Stomach (tissue), 9 donors: ENCODE data around the gene ZNF14. TPM values are rescaled to one million over a fixed set of nuclear protein-coding genes. Genes with fewer than 3 reads are reported as not detected.

ENCODE experiments used
- DNase-seq, 2 donors: peaks; one replicate each; pipeline versions ENCODE4 v3.0.0 to v3.0.0-alpha.2; 2013 to 2019
- H3K27ac ChIP-seq, 5 donors: fragments of 200-600 bp in 4 of 5; sonication (generic) in 4 of 5; one replicate each; pipeline ENCODE4 v1.5.1; 2013 to 2019; ENCODE audit warnings: mild to moderate bottlenecking in 1 of 5, moderate library complexity in 1 of 5
- H3K27me3 ChIP-seq, 3 donors: fragments of 200-600 bp; sonication (generic); one replicate each; pipeline ENCODE4 v1.5.1; 2017 to 2019; ENCODE audit warnings: mixed run types in 1 of 3
- H3K36me3 ChIP-seq, 4 donors: fragments of 200-600 bp; sonication (generic); 1 replicate in 3 of 4; 2 replicates in 1 of 4; pipeline ENCODE4 v1.5.1; 2016 to 2019
- H3K4me1 ChIP-seq, 4 donors: fragments of 200-600 bp; sonication (generic); one replicate each; pipeline ENCODE4 v1.5.1; 2016 to 2019
- H3K4me3 ChIP-seq, 4 donors: fragments of 200-600 bp; sonication (generic) in 3 of 4; one replicate each; pipeline ENCODE4 v1.5.1; 2016 to 2019; ENCODE audit warnings: mild to moderate bottlenecking in 1 of 4
- H3K9me3 ChIP-seq, 4 donors: fragments of 200-600 bp; sonication (generic); one replicate each; pipeline ENCODE4 v1.5.1; 2016 to 2019
- EP300 ChIP-seq: sonication (generic); formaldehyde crosslinking; IDR thresholded peaks from one replicate; pipeline ENCODE4 v1.6.1; 2017; ENCODE audit warnings: antibody characterized with exemption
- POLR2A ChIP-seq, 4 donors: fragments of 450-650 bp; IDR thresholded peaks; one replicate each; pipeline ENCODE4 v1.6.1; 2016; ENCODE audit warnings: antibody characterized with exemption in 4 of 4, control low read depth in 2 of 4, mild to moderate bottlenecking in 1 of 4, moderate library complexity in 1 of 4
- POLR2AphosphoS5 ChIP-seq, 3 donors: sonication (generic); formaldehyde crosslinking; IDR thresholded peaks; one replicate each; pipeline ENCODE4 v1.6.1; 2016; ENCODE audit warnings: antibody characterized with exemption in 3 of 3
- WGBS, 5 donors: extraction: QIAGEN DNeasy Blood & Tissue Kit in 3 of 5; methylation state at CpG; one replicate each; pipeline versions ENCODE4 v1.1.5 to v1.1.7; 2013 to 2018; 5-methylcytosine and 5-hydroxymethylcytosine counted together
- intact Hi-C: fragments of 100-400 bp; cut with DNase I; formaldehyde crosslinking; loops from one replicate; pipeline ENCODE4 v1.15.1; 2023; ENCODE audit warnings: low total_unique reads
- polyA plus RNA-seq, 3 donors: library from polyadenylated mRNA; stranded (reverse); fragments of 200-250 nt; gene quantifications; one replicate each; pipeline ENCODE4 v1.2.3, GENCODE V29; 2013
- total RNA-seq, 5 donors: library from RNA; depleted of rRNA; stranded (reverse); fragments of >200 nt; gene quantifications; one replicate each; pipeline versions ENCODE4 v1.1.0 to v1.2.3, GENCODE V29; 2014 to 2016
- TF ChIP-seq, protein P1 (sequence below), 7 experiments: fragments of 450-650 bp in 4 of 7; fragments of 200-600 bp in 3 of 7; sonication (generic) in 3 of 7; IDR thresholded peaks; one replicate each; pipeline ENCODE4 v1.5.1; 2016 to 2019; ENCODE audit warnings: antibody characterized with exemption in 7 of 7, control low read depth in 2 of 7, mild to moderate bottlenecking in 1 of 7
- donor health status: healthy with polysubstance abuse.
- donor health status: Bipolar disorder and iron deficiency.
- donor health status: healthy.

ZNF14 gene
- total and polyA plus RNA-seq, 8 donors: 0.29 to 13.2 (median 4.3) TPM

DNA sequence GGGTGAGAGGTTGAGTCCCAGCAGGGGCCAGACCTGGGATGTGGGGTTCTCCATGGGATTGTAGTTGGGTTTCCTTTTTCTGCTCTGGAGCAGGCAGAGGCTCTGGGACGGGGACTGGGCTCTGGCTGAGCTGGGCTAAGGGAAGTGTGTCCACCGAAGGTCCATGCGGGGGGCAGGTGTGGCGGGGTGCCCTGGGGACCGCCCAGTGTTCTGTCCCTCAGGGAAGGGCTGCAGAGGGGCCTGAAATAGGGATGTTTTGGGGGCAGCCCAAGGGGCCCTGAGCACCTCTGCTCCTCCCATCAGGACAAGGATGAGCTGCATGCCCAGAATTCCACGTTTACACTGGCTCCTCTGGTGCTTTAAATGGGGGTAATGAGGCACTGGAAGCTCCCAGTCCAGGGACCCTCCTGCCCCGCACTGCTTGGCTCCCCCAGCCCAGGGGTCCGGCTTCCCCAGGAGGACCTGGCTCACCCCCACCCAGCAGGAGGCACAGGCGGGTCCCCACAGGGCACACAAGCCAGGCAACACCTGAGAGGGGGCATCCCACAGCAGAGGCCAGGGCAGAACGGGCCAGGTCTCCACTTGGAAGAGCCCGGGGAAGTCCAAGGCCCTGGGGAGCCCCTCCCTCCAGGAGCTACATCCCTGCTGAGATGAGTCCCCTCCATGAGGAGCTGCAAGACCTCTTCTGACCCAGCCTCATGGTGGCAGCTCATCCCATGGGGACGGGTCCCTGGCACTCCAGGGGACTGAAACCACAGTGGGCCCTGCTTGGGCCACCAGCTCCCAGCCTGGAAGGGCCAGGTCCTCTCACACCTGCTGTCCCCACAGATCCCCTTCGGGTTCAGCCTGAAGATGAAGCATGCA, 14.7 kb upstream of the ZNF14 start:
- Histone ChIP-seq H3K27ac (no peak overlapping the region), H3K4me3 (no peak overlapping the region), H3K36me3 (no peaks in the 10 kb centered on the region), H3K27me3 (peaks cover 0 to 12% (median 0%) of the 10 kb centered on the region in 3 donors), H3K4me1 (no peaks in the 10 kb centered on the region), H3K9me3 (peaks cover 0 to 22% (median 0%) of the 10 kb centered on the region in 4 donors)
- TF ChIP-seq POLR2AphosphoS5 (IDR thresholded peaks at IDR 0.05) (no peak), POLR2A (IDR thresholded peaks at IDR 0.05) (no peak), EP300 (no peak)
- TF ChIP-seq, protein P1, sequence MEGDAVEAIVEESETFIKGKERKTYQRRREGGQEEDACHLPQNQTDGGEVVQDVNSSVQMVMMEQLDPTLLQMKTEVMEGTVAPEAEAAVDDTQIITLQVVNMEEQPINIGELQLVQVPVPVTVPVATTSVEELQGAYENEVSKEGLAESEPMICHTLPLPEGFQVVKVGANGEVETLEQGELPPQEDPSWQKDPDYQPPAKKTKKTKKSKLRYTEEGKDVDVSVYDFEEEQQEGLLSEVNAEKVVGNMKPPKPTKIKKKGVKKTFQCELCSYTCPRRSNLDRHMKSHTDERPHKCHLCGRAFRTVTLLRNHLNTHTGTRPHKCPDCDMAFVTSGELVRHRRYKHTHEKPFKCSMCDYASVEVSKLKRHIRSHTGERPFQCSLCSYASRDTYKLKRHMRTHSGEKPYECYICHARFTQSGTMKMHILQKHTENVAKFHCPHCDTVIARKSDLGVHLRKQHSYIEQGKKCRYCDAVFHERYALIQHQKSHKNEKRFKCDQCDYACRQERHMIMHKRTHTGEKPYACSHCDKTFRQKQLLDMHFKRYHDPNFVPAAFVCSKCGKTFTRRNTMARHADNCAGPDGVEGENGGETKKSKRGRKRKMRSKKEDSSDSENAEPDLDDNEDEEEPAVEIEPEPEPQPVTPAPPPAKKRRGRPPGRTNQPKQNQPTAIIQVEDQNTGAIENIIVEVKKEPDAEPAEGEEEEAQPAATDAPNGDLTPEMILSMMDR (IDR thresholded peaks at IDR 0.05): no peak
- intact Hi-C loops: no loop called here
- WGBS, 5 donors: 81 to 91% (median 86%) methylated on average over 5 to 13 of the region's 13 CpGs
- peak in 1 of 2 donors; percentile 20 for DNase-seq

DNA sequence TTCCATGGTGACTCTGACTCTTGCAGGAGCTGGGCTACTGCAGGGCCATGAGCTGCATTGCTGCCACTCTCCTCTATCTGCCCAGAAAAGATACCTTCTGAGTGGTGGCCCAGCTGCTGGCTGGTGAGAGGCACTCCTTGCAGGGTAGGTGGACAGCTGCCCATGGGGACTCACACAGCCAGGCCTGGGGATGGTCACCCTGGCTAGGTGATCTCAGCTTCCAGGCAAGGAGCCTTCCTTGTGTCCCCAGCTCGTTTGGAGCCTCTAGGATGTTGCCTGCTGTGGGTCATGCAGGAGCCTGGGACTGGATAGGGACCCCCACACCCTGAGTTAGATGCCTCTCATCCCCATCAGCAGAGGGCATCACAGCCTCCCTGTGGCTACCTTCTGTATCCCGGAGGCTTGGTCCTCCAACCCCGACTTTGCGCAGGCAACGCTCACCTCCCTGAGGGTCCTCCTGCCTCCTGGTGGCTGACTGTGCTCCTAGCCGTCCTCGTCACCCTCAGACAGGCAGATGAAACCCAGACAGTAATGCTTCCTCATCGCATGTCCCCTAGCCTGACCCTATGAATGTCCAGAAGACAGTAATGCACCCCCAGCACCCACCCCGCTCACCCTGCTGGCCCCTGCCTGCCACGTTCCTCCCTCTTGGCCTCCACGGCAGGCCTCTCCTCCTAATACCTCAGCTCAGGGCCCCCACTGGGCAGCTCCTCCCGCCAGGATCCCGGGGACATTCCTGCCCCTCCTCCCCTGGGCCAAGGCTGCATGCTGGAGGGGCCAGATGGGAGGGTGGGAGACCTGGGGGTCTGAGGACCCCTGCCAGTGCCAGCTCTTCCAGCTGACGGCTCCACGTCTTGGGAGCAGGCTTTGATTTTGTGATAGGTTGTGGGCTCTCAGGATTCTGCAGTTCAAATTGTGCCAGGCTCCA, 13.6 kb upstream of the ZNF14 start:
- Histone ChIP-seq H3K4me3 (no peak overlapping the region), H3K36me3 (no peaks in the 10 kb centered on the region), H3K9me3 (peaks cover 0 to 22% (median 0%) of the 10 kb centered on the region in 4 donors), H3K4me1 (no peaks in the 10 kb centered on the region), H3K27ac (no peak overlapping the region), H3K27me3 (peaks cover 0 to 12% (median 0%) of the 10 kb centered on the region in 3 donors)
- intact Hi-C loops: no loop called here
- TF ChIP-seq, protein P1 (IDR thresholded peaks at IDR 0.05): no peak
- no peak for TF ChIP-seq POLR2A (IDR thresholded peaks at IDR 0.05)
- TF ChIP-seq EP300: no peak
- TF ChIP-seq POLR2AphosphoS5 (IDR thresholded peaks at IDR 0.05): no peak
- WGBS, 5 donors: 58 to 69% (median 62%) methylated on average over 10 to 15 of the region's 15 CpGs
- peak; percentile 1 to 9 for DNase-seq

DNA sequence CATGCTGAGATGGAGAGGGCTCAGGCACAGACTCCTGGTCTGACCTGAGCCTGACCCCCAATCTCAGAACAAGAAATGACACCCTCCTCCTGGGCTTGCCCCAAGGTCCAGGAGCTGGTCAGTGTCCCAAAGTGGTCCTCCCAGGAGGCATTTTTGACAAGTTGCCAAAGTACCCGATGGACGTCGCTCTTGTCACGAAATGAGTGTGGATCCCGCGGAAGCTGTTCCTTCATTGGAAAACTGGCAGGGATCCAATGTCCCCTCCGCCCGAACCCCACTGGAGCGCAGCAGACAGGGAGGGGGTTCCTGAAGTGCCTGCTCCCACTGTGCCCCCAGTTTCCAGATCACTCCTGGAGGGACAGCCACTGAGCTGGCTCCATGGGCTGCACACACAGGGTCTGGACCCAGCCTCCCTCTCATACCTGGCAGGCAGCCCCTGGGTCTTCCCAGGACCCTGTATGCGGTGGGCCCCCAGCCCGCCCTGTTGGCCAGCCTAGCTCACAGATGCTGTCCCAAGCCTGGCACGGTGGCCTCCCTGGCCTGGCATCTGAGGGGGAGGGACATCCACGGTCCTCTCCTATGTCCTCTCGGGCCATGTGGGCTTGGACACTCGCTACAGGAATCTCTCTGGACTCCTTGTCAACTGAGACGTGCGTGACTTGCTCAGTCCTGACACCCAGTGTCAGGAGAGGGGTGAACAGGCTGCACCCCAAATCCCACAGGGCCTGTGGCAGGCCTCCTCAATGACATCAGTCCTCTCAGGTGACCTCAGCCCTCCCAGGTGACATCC, 12.8 kb upstream of the ZNF14 start:
- no peak overlapping the region for H3K4me3 ChIP-seq
- peak in 1 of 2 donors; percentile 1 for DNase-seq
- no peaks in the 10 kb centered on the region for H3K4me1 ChIP-seq
- H3K27me3 ChIP-seq: peaks cover 0 to 12% (median 0%) of the 10 kb centered on the region in 3 donors
- no peaks in the 10 kb centered on the region for H3K36me3 ChIP-seq
- no peak overlapping the region for H3K27ac ChIP-seq
- intact Hi-C loops: no loop called here
- H3K9me3 ChIP-seq: peaks cover 0 to 18% (median 0%) of the 10 kb centered on the region in 4 donors
- WGBS, 5 donors: 80 to 87% (median 84%) methylated on average over 13 to 17 of the region's 17 CpGs
- no peak for TF ChIP-seq EP300
- TF ChIP-seq POLR2A (IDR thresholded peaks at IDR 0.05): no peak
- TF ChIP-seq, protein P1 (IDR thresholded peaks at IDR 0.05): no peak
- TF ChIP-seq POLR2AphosphoS5 (IDR thresholded peaks at IDR 0.05): no peak
